AG04449 (cell line): Measurements from ENCODE around the gene CEACAM19.

ENCODE experiments used
- CTCF ChIA-PET: fragments of 350-600 bp; formaldehyde crosslinking; extraction: SDS; loops from one replicate; lab custom pipeline; 2021; ENCODE audit warnings: antibody characterized with exemption; lab: Yijun Ruan, JAX
- POLR2A ChIA-PET: fragments of 400-600, 350-600 bp; formaldehyde crosslinking; extraction: SDS; loops from one replicate; lab custom pipeline; 2020; ENCODE audit warnings: antibody characterized with exemption, inconsistent platforms; lab: Yijun Ruan, JAX
- DNase-seq: peaks from one replicate; pipeline ENCODE4 v3.0.0-alpha.2; 2010; ENCODE audit warnings: low read depth, low spot score
- H3K4me3 ChIP-seq: 2 replicates; pipeline ENCODE4 v1.5.1; 2011; ENCODE audit warnings: low read depth, mild to moderate bottlenecking, control low read depth, low read length
- CTCF ChIP-seq: IDR thresholded peaks from one replicate; pipeline ENCODE4 v1.5.1; 2011; ENCODE audit warnings: mild to moderate bottlenecking, moderate library complexity, low read length, control low read depth, inconsistent platforms; ENCODE audit not compliant: insufficient read depth; ENCODE audit errors: missing control alignments

Gene CEACAM19

DNA sequence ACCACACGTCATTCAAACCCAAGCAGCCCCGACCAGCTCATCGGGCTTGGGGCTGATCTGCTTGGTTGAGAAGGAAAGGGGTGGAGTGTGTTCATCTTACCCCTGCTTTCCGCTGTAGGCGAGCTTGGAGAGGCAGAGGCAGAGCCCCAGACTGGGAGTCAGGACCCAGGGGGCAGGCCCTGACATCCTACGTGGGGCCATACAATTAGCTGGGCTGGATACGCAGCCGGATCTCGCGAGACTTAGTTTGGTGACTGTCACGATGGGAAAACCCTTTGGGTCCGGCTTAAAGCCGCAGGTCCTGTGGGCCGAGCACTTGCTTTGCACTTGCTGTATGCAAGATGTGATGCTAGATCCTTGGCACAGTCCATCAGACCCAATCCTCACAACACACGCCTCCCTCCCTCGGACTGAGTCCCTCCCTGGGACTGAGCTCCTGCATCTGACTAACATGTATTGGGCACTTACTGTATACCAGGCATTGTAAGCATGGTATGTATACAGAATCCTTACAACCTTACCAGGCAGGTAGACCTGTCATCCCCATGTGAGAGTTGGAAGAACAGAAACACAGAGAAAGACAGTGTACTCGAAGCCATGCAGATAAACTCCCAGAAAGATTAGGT, 31.4 kb downstream of the CEACAM19 start:
- ChIA-PET POLR2A (interaction anchor here (0.6 kb wide), 1 partner anchor 11 kb away, joined by 3 read pairs; no protein-coding TSS in a partner anchor), CTCF (interaction anchor here (1.0 to 3.1 kb wide), 6 partner anchors 10 to 131 kb away, joined by 3 to 32 read pairs (median 4); no protein-coding TSS in a partner anchor)
- H3K4me3 ChIP-seq, result no peak overlapping the region
- DNase-seq, result no peak
- no peak for TF ChIP-seq CTCF

- no peak overlapping the region for H3K4me3 ChIP-seq
- TF ChIP-seq CTCF, result no peak
- no peak for DNase-seq
- CTCF ChIA-PET, result interaction anchor here (1.6 to 3.1 kb wide), 3 partner anchors 14 to 132 kb away, joined by 5 to 32 read pairs (median 8); no protein-coding TSS in a partner anchor
- POLR2A ChIA-PET, result no interaction called here
Measured at GRCh38 chr19:44703336-44704078, 32.2 kb downstream of the CEACAM19 start.

GRCh38 chr19:44704982-44705381, 33.7 kb downstream of the CEACAM19 start:
- ChIA-PET CTCF (interaction anchor here (0.9 to 3.2 kb wide), 5 partner anchors 9 to 79 kb away, joined by 3 to 16 read pairs (median 7); no protein-coding TSS in a partner anchor), POLR2A (no interaction called here)
- DNase-seq, result no peak

GRCh38 chr19:44705502-44706010, 34.3 kb downstream of the CEACAM19 start:
- no peak overlapping the region for H3K4me3 ChIP-seq
- CTCF ChIA-PET, result interaction anchor here (0.9 to 3.2 kb wide), 6 partner anchors 9 to 79 kb away, joined by 3 to 16 read pairs (median 6); no protein-coding TSS in a partner anchor
- DNase-seq, result no peak
- TF ChIP-seq CTCF, result no peak
- POLR2A ChIA-PET, result interaction anchor here (0.6 kb wide), 1 partner anchor 31 kb away, joined by 3 read pairs; no protein-coding TSS in a partner anchor

More at GRCh38 chr19:44704982-44705381, 33.7 kb downstream of the CEACAM19 start:
- H3K4me3 ChIP-seq, result no peak overlapping the region
- TF ChIP-seq CTCF, result no peak

DNA sequence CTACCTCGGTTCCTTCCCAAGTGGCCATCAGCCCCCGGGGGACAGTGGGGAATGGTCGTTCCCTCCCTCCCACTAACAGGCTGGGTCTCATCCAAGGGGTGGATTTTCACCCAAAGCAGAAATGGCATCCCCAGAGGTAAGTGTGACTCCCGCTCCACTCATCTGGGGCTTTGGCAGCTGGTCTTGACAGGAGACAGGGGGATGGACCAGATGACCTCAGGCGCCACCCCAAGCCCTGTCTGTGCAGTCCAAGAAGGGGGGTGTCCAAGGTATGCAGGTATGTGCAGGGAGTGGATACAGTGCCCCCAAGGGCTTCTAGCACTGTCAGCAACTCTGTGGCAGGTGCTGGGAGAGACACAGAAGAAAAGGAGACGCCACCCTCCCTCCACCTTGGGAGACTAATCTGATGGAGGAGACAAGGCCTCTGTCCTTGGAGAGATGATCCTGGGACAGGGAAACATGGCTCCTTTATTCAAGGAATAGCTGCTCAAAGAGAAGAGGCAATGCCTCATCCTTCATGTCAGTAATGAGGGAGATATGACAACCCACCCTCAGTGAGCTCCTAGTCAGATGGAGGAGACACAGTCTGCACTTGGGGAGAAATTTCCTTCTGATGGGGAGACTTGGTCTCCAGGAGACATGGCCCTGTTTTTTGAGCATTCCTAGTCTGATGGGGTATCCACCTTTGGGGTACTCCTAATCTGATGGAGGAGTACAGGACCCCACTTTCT, 35.4 kb downstream of the CEACAM19 start:
- no peak overlapping the region for H3K4me3 ChIP-seq
- TF ChIP-seq CTCF, result no peak
- ChIA-PET POLR2A (no interaction called here), CTCF (interaction anchor here (1.0 to 3.2 kb wide), 4 partner anchors 9 to 77 kb away, joined by 6 to 16 read pairs (median 10); no protein-coding TSS in a partner anchor)
- DNase-seq, result no peak
